SK-N-SH (cell line): ENCODE data around the gene HDHD2. TPM values are rescaled to one million over a fixed set of nuclear protein-coding genes. Genes with fewer than 3 reads are reported as not detected.

Experiments used
- CTCF ChIA-PET: fragments of 300-600, 350-600 bp; formaldehyde crosslinking; extraction: SDS; loops from one replicate; lab custom pipeline; 2021; lab: Yijun Ruan, JAX
- POLR2A ChIA-PET: fragments of 350-600 bp; sonication (Branson Sonifier 250); formaldehyde crosslinking; extraction: SDS; loops from one replicate; lab custom pipeline; 2020; ENCODE audit warnings: antibody characterized with exemption, inconsistent platforms; lab: Yijun Ruan, JAX
- DNase-seq: peaks from one replicate; pipeline ENCODE4 v3.0.0; 2012
- H2AFZ ChIP-seq: fragments of 200-600 bp; sonication (generic); 2 replicates; pipeline ENCODE4 v1.8.1; 2016; ENCODE audit warnings: antibody characterized with exemption, mild to moderate bottlenecking, low read depth
- H3F3A ChIP-seq: fragments of 200-600 bp; sonication (generic); replicated peaks from 2 replicates; pipeline ENCODE3; 2016; ENCODE audit warnings: antibody characterized with exemption, mild to moderate bottlenecking; ENCODE audit not compliant: insufficient read depth
- H3K27ac ChIP-seq, 2 experiments: fragments of 200-500 bp in 1 of 2; fragments of 200-600 bp in 1 of 2; sonication (Bioruptor generic) in 1 of 2; sonication (generic), shearing (Covaris generic) in 1 of 2; 2 replicates each; pipeline versions ENCODE4 v1.5.1 to v1.6.1; 2014 to 2016; ENCODE audit warnings: low read depth in 2 of 2, inconsistent platforms in 1 of 2, low read length in 1 of 2, mild to moderate bottlenecking in 1 of 2, mixed read lengths in 1 of 2
- H3K27me3 ChIP-seq: fragments of 200-600 bp; sonication (generic), shearing (Covaris generic); 2 replicates; pipeline ENCODE4 v1.6.1; 2016; ENCODE audit warnings: mixed run types; ENCODE audit not compliant: insufficient read depth
- H3K36me3 ChIP-seq, 2 experiments: fragments of 200-500 bp in 1 of 2; fragments of 200-600 bp in 1 of 2; sonication (Bioruptor generic) in 1 of 2; sonication (generic) in 1 of 2; replicated peaks in 1 of 2; 2 replicates each; pipeline versions ENCODE3 to v1.5.1; 2014 to 2016; ENCODE audit warnings: low read length in 1 of 2, mild to moderate bottlenecking in 1 of 2; ENCODE audit not compliant: insufficient read depth in 2 of 2, control insufficient read depth in 1 of 2
- H3K4me1 ChIP-seq, 2 experiments: fragments of 200-500 bp in 1 of 2; fragments of 200-600 bp in 1 of 2; sonication (Bioruptor generic) in 1 of 2; sonication (generic), shearing (Covaris generic) in 1 of 2; 2 replicates each; pipeline versions ENCODE4 v1.5.1 to v1.6.1; 2014 to 2016; ENCODE audit warnings: low read depth in 1 of 2, low read length in 1 of 2, mixed run types in 1 of 2; ENCODE audit not compliant: insufficient read depth in 2 of 2, control insufficient read depth in 1 of 2
- H3K4me2 ChIP-seq: fragments of 200-600 bp; sonication (generic), shearing (Covaris generic); 2 replicates; pipeline ENCODE4 v1.6.1; 2017; ENCODE audit warnings: mixed run types
- H3K4me3 ChIP-seq, 2 experiments: fragments of 200-500 bp in 1 of 2; fragments of 200-600 bp in 1 of 2; sonication (Bioruptor generic) in 1 of 2; sonication (generic), shearing (Covaris generic) in 1 of 2; 2 replicates each; pipeline versions ENCODE4 v1.5.1 to v1.8.1; 2014 to 2016; ENCODE audit warnings: low read depth in 2 of 2, inconsistent platforms in 1 of 2, low read length in 1 of 2, mild to moderate bottlenecking in 1 of 2, mixed read lengths in 1 of 2, moderate library complexity in 1 of 2
- H3K79me2 ChIP-seq: fragments of 200-600 bp; sonication (generic); 2 replicates; pipeline ENCODE4 v1.8.1; 2017; ENCODE audit warnings: mild to moderate bottlenecking; ENCODE audit not compliant: insufficient read depth
- H3K9ac ChIP-seq: fragments of 200-600 bp; sonication (generic); 2 replicates; pipeline ENCODE4 v1.6.1; 2017; ENCODE audit warnings: mixed run types
- H3K9me2 ChIP-seq: fragments of 200-600 bp; sonication (generic); 2 replicates; pipeline ENCODE4 v1.6.1; 2017; ENCODE audit warnings: mixed run types
- H3K9me3 ChIP-seq: fragments of 200-600 bp; sonication (generic); 2 replicates; pipeline ENCODE4 v1.6.1; 2017; ENCODE audit warnings: mixed run types, mild to moderate bottlenecking, moderate library complexity
- H4K20me1 ChIP-seq: fragments of 200-600 bp; sonication (generic); 2 replicates; pipeline ENCODE4 v1.6.1; 2017; ENCODE audit warnings: mild to moderate bottlenecking, mixed run types; ENCODE audit not compliant: insufficient read depth
- CHD2 ChIP-seq: fragments of 150-350 bp; IDR thresholded peaks from 2 replicates; pipeline ENCODE4 v1.6.1; 2018; ENCODE audit warnings: low read length; ENCODE audit not compliant: partially characterized antibody
- EP300 ChIP-seq, 2 experiments: IDR thresholded peaks; 2 replicates each; pipeline versions ENCODE4 v1.4.0 to v1.6.1; 2012; ENCODE audit warnings: borderline replicate concordance in 1 of 2, low read depth in 1 of 2, low read length in 1 of 2
- EZH2phosphoT487 ChIP-seq: fragments of 200-600 bp; sonication (generic); IDR thresholded peaks from 2 replicates; pipeline ENCODE4 v1.6.1; 2017; ENCODE audit warnings: low read depth, mixed run types, mild to moderate bottlenecking, antibody characterized with exemption, moderate library complexity, borderline replicate concordance
- FOSL2 ChIP-seq: IDR thresholded peaks from 2 replicates; pipeline ENCODE4 v1.4.0; 2012; ENCODE audit warnings: low read depth, mild to moderate bottlenecking, moderate library complexity, borderline replicate concordance
- GABPA ChIP-seq: IDR thresholded peaks from 2 replicates; pipeline ENCODE4 v1.4.0; 2012; ENCODE audit warnings: low read depth, mild to moderate bottlenecking
- GATA2 ChIP-seq: sonication (generic); formaldehyde crosslinking; IDR thresholded peaks from 2 replicates; pipeline ENCODE4 v1.5.0; 2020; ENCODE audit warnings: mild to moderate bottlenecking, missing genetic modification reagents
- MXI1 ChIP-seq: IDR thresholded peaks from 2 replicates; pipeline ENCODE4 v1.6.1; 2012; ENCODE audit warnings: mild to moderate bottlenecking, low read depth, low read length, improper control_type of control experiment
- NRF1 ChIP-seq: IDR thresholded peaks from 2 replicates; pipeline ENCODE4 v1.6.1; 2012; ENCODE audit warnings: low read depth, mild to moderate bottlenecking, low read length
- POLR2AphosphoS5 ChIP-seq: IDR thresholded peaks from 2 replicates; pipeline ENCODE4 v1.6.1; 2012; ENCODE audit warnings: low read depth, low read length
- RAD21 ChIP-seq: IDR thresholded peaks from 2 replicates; pipeline ENCODE4 v1.6.1; 2012; ENCODE audit warnings: mild to moderate bottlenecking, low read length
- RFX5 ChIP-seq: IDR thresholded peaks from 2 replicates; pipeline ENCODE4 v1.6.1; 2012; ENCODE audit warnings: mild to moderate bottlenecking, improper control_type of control experiment, low read length
- SIN3A ChIP-seq: IDR thresholded peaks from 2 replicates; pipeline ENCODE4 v1.6.1; 2012; ENCODE audit warnings: low read depth, mild to moderate bottlenecking, low read length, moderate library complexity, borderline replicate concordance
- TCF12 ChIP-seq: IDR thresholded peaks from 2 replicates; pipeline ENCODE4 v1.4.0; 2012
- TEAD4 ChIP-seq: IDR thresholded peaks from 2 replicates; pipeline ENCODE4 v1.4.0; 2012; ENCODE audit warnings: mild to moderate bottlenecking, borderline replicate concordance; ENCODE audit not compliant: insufficient read depth
- WGBS: methylation state at CpG from one replicate; pipeline ENCODE4 v1.1.6; 2017; ENCODE audit warnings: low lambda C conversion rate; 5-methylcytosine and 5-hydroxymethylcytosine counted together
- polyA plus RNA-seq, 3 experiments: library from polyadenylated mRNA; depleted of rRNA; stranded (reverse); fragments of >200 nt; gene quantifications; 2 replicates each; pipeline ENCODE4 v1.2.3, GENCODE V29; 2012
- TF ChIP-seq, protein P1 (sequence below): IDR thresholded peaks from 2 replicates; pipeline ENCODE4; 2012
- TF ChIP-seq, protein P2 (sequence below): IDR thresholded peaks from 2 replicates; pipeline ENCODE4 v1.4.0; 2012; ENCODE audit warnings: low read depth
- TF ChIP-seq, protein P3 (sequence below): fragments of 150-350 bp; IDR thresholded peaks from 2 replicates; pipeline ENCODE4 v1.6.1; 2017; ENCODE audit warnings: antibody characterized with exemption, low read length, low read depth, borderline replicate concordance

Gene HDHD2
- polyA plus RNA-seq, 1 of the 3 experiments (the other 2 are of a cell fraction), result 10.6 TPM

DNA sequence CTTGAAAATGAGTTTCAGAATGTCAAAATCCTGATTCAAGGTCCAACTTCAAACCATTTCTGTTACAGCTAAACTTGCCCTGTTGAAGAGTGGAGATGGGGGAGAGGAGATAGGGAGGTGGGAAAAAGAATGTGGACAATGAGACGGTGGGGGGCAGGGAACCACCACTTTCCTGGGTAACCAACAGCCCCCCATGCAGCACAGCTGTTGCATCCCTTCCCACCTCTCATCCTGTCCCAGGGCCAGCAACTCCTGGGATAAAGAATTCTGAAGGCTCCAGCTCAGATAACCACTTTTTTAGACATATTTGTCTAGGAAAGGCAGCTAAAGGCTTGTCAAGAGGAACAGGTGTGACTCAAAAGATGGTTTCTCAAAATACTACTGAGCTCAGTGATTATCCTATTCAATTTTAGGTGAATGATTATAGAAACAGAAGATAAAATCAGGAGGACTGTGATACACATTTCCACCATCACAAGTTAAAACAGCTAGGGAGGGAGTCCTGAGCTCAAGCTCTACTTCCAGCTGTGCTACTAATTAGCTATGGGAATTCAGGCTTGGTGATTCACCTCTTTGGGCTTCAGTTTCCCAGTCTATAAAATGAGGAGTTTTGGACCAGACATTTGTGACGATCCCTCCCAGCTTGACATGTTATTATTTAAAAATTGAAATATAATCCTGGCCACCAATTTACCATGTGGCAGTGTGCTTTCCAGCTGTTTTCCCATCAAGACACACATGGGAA lies 36.3 kb downstream of the HDHD2 start:
- DNase-seq, result no peak
- CTCF ChIA-PET, result interaction anchor here (0.8 to 11.0 kb wide), 5 partner anchors 9 to 641 kb away, joined by 3 to 67 read pairs (median 4); no protein-coding TSS in a partner anchor

DNA sequence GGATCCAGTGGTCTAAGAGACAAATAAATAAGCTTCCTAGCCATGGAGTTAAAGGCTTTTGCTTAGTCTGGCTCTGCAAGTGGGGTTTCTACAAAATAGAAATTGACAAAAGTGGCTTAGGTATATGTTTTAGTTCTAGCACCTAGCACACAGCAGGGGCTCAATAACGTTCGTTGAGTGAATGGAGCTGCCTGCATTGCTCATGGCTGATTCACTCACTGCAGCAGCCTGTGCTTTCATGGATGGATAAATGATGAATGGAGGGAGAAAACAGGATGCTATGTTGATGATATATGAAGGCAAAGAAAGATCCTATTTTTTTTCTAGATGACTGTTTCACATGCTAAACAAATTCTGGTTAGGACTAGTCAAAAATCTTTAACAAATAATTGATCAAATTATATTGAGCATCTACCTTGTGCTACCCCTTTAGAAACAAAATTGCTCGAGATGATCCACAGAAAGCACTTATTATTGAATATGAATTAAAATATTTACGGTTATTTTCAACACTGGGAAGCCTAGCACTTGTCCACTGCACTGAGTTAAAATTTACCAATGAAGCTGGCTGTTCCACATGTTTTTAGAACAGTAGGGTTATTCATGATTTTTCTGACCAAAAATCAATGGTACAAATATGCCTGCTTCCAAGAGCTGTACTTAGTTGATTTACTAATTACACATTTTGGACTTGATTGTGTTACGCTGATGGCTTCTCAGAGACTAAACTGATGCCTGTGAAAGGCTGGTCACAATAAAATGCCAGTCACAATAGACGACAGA lies 39.6 kb downstream of the HDHD2 start:
- ChIA-PET POLR2A (interaction anchor here (2.1 kb wide), 1 partner anchor 39 kb away, joined by 6 read pairs; the partner anchor contains the start of gene HDHD2), CTCF (interaction anchor here (1.2 to 11.0 kb wide), 6 partner anchors 9 to 638 kb away, joined by 3 to 67 read pairs (median 5); no protein-coding TSS in a partner anchor)
- H3K4me3 ChIP-seq, result no peak overlapping the region
- H3K36me3 ChIP-seq, result peaks cover 53 to 95% of the 10 kb centered on the region in 2 experiments
- H3K4me2 ChIP-seq, result no peak overlapping the region
- no peaks in the 10 kb centered on the region for H3K9me2 ChIP-seq
- no peak overlapping the region for H3K9ac ChIP-seq
- no peaks in the 10 kb centered on the region for H4K20me1 ChIP-seq
- no peaks in the 10 kb centered on the region for H3K79me2 ChIP-seq
- no peak overlapping the region for H2AFZ ChIP-seq
- no peaks in the 10 kb centered on the region for H3K9me3 ChIP-seq
- no peaks in the 10 kb centered on the region for H3F3A ChIP-seq
- peaks cover 0 to 10% of the 10 kb centered on the region in 2 experiments; a peak in 1 of 4 replicates for H3K4me1 ChIP-seq
- 93% methylated on average over 6 of the region's 6 CpGs for WGBS
- DNase-seq, result no peak
- H3K27ac ChIP-seq, result no peak overlapping the region
- H3K27me3 ChIP-seq, result no peaks in the 10 kb centered on the region
- TF ChIP-seq GATA2 (no peak), POLR2AphosphoS5 (no peak), FOSL2 (no peak), RAD21 (no peak), TCF12 (no peak), CHD2 (no peak)
- TF ChIP-seq, protein P1, sequence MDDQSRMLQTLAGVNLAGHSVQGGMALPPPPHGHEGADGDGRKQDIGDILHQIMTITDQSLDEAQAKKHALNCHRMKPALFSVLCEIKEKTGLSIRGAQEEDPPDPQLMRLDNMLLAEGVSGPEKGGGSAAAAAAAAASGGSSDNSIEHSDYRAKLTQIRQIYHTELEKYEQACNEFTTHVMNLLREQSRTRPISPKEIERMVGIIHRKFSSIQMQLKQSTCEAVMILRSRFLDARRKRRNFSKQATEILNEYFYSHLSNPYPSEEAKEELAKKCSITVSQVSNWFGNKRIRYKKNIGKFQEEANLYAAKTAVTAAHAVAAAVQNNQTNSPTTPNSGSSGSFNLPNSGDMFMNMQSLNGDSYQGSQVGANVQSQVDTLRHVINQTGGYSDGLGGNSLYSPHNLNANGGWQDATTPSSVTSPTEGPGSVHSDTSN, result no peak

More for the DNA sequence above, 36.3 kb downstream of the HDHD2 start:
- H3K9me2 ChIP-seq, result no peaks in the 10 kb centered on the region
- POLR2A ChIA-PET, result no interaction called here
- no peaks in the 10 kb centered on the region for H3K79me2 ChIP-seq
- no peak overlapping the region for H3K4me3 ChIP-seq
- no peaks in the 10 kb centered on the region for H4K20me1 ChIP-seq
- no peak overlapping the region for H3K9ac ChIP-seq
- H3K4me1 ChIP-seq, result peaks cover 0 to 6% of the 10 kb centered on the region in 2 experiments; a peak in 1 of 4 replicates
- no peaks in the 10 kb centered on the region for H3K27me3 ChIP-seq
- no peak overlapping the region for H3K4me2 ChIP-seq
- no peak overlapping the region for H3K27ac ChIP-seq
- WGBS, result 93% methylated on average over 2 of the region's 2 CpGs
- H3K9me3 ChIP-seq, result no peaks in the 10 kb centered on the region
- peaks cover 40 to 72% of the 10 kb centered on the region in 2 experiments for H3K36me3 ChIP-seq
- no peaks in the 10 kb centered on the region for H3F3A ChIP-seq
- no peak overlapping the region for H2AFZ ChIP-seq
- TF ChIP-seq EZH2phosphoT487, result no peak
- TF ChIP-seq GABPA, result no peak
- no peak for TF ChIP-seq MXI1
- TF ChIP-seq SIN3A, result no peak
- no peak for TF ChIP-seq RFX5
- TF ChIP-seq NRF1, result no peak
- TF ChIP-seq, protein P2, sequence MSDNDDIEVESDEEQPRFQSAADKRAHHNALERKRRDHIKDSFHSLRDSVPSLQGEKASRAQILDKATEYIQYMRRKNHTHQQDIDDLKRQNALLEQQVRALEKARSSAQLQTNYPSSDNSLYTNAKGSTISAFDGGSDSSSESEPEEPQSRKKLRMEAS, result no peak
- no peak for TF ChIP-seq TCF12
- TF ChIP-seq, protein P3, sequence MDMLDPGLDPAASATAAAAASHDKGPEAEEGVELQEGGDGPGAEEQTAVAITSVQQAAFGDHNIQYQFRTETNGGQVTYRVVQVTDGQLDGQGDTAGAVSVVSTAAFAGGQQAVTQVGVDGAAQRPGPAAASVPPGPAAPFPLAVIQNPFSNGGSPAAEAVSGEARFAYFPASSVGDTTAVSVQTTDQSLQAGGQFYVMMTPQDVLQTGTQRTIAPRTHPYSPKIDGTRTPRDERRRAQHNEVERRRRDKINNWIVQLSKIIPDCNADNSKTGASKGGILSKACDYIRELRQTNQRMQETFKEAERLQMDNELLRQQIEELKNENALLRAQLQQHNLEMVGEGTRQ, result no peak
- no peak for TF ChIP-seq TEAD4
- no peak for TF ChIP-seq EP300 (IDR thresholded peaks at IDR 0.05; ENCODE audit: borderline replicate concordance in 1 of 2, low read depth in 1 of 2, low read length in 1 of 2)
